HepG2 (cell line): ENCODE results near the gene NOP9. TPM values are rescaled to one million over a fixed set of nuclear protein-coding genes. Genes with fewer than 3 reads are reported as not detected.

Experiments
- ATAC-seq: fragments of 200-7000 bp; cut with Tn5 transposase; 3 replicates; pipeline ENCODE4 v1.9.1; 2020; ENCODE audit warnings: mild to moderate bottlenecking, moderate library complexity
- BruUV-seq: library from RNA; stranded (reverse); fragments of 400-500 nt; replicated peaks from 2 replicates; lab custom pipeline; 2021; lab: Mats Ljungman, UMichigan
- CTCF ChIA-PET: fragments of 300-600 bp; formaldehyde crosslinking; extraction: SDS; loops from one replicate; lab custom pipeline; 2021; ENCODE audit warnings: low total read pairs, inconsistent platforms, low intra/inter-chr PET ratio; lab: Yijun Ruan, JAX
- POLR2A ChIA-PET: fragments of 350-600 bp; sonication (Branson Sonifier 250); formaldehyde crosslinking; loops from one replicate; lab custom pipeline; 2020; ENCODE audit warnings: antibody characterized with exemption, inconsistent platforms; lab: Yijun Ruan, JAX
- DNase-seq: peaks from one replicate; pipeline ENCODE4 v3.0.0-alpha.2; 2015; ENCODE audit warnings: low spot score
- FAIRE-seq: peaks from 3 replicates; lab custom pipeline; 2011; peaks lifted over from hg19 to GRCh38; lab: Jason Lieb, UNC
- H2AFZ ChIP-seq: one replicate; pipeline ENCODE4 v1.6.1; 2011; ENCODE audit warnings: low read length, inconsistent platforms
- H3K27ac ChIP-seq: fragments of 300-600 bp; 3 replicates; pipeline ENCODE4 v1.8.0; 2011; ENCODE audit warnings: mixed run types, mild to moderate bottlenecking, mixed read lengths, low read length, inconsistent platforms; ENCODE audit not compliant: insufficient read depth; ENCODE audit errors: extremely low read length
- H3K27me3 ChIP-seq, 2 experiments: fragments of 200-600 bp in 1 of 2; 2 replicates in 1 of 2; 3 replicates in 1 of 2; pipeline versions ENCODE4 v1.6.0 to v1.8.0; 2011; ENCODE audit warnings: low read length in 2 of 2, mild to moderate bottlenecking in 2 of 2, moderate library complexity in 2 of 2, inconsistent platforms in 1 of 2; ENCODE audit not compliant: insufficient read depth in 2 of 2, control insufficient read depth in 1 of 2
- H3K36me3 ChIP-seq, 2 experiments: fragments of 200-600 bp in 1 of 2; replicated peaks in 1 of 2; 2 replicates in 1 of 2; 3 replicates in 1 of 2; pipeline versions ENCODE4 v1.5.1 to v1.8.0; 2011; ENCODE audit warnings: low read length in 2 of 2, inconsistent platforms in 1 of 2; ENCODE audit not compliant: insufficient read depth in 2 of 2, control insufficient read depth in 1 of 2
- H3K4me1 ChIP-seq: 2 replicates; pipeline ENCODE4 v1.5.1; 2012; ENCODE audit warnings: low read length, inconsistent platforms; ENCODE audit not compliant: insufficient read depth
- H3K4me2 ChIP-seq: 2 replicates; pipeline ENCODE4 v1.6.0; 2011; ENCODE audit warnings: low read depth, low read length, inconsistent platforms
- H3K4me3 ChIP-seq, 3 experiments: fragments of 200-600 bp in 1 of 3; sonication (generic), shearing (Covaris generic) in 1 of 3; replicated peaks in 1 of 3; 2 replicates each; pipeline ENCODE4 v1.5.1; 2011 to 2016; ENCODE audit warnings: low read length in 3 of 3, inconsistent platforms in 2 of 3, low read depth in 2 of 3, mild to moderate bottlenecking in 2 of 3, control low read depth in 1 of 3, mixed read lengths in 1 of 3; ENCODE audit not compliant: insufficient read depth in 1 of 3
- H3K79me2 ChIP-seq: one replicate; pipeline ENCODE4 v1.6.1; 2011; ENCODE audit warnings: low read length, inconsistent platforms; ENCODE audit not compliant: insufficient read depth
- H3K9ac ChIP-seq: 2 replicates; pipeline ENCODE4 v1.6.0; 2011; ENCODE audit warnings: mild to moderate bottlenecking, low read depth, low read length, inconsistent platforms; ENCODE audit not compliant: insufficient read depth
- H3K9me3 ChIP-seq: 2 replicates; pipeline ENCODE4 v1.5.1; 2012; ENCODE audit warnings: mild to moderate bottlenecking, low read length
- H4K20me1 ChIP-seq: 2 replicates; pipeline ENCODE4 v1.6.0; 2011; ENCODE audit warnings: inconsistent platforms, mild to moderate bottlenecking, low read length, moderate library complexity; ENCODE audit not compliant: insufficient read depth
- FOSL1 ChIP-seq: sonication (generic); formaldehyde crosslinking; IDR thresholded peaks from 2 replicates; pipeline ENCODE4 v1.9.0; 2021; ENCODE audit warnings: missing genetic modification reagents, borderline replicate concordance
- HES4 ChIP-seq: sonication (generic); formaldehyde crosslinking; IDR thresholded peaks from 2 replicates; pipeline ENCODE4 v1.9.0; 2021; ENCODE audit warnings: mild to moderate bottlenecking, missing genetic modification reagents, borderline replicate concordance
- NFE2 ChIP-seq: sonication (generic); formaldehyde crosslinking; IDR thresholded peaks from 2 replicates; pipeline ENCODE4 v1.4.0; 2020; ENCODE audit warnings: missing genetic modification reagents
- NRL ChIP-seq: sonication (generic); formaldehyde crosslinking; IDR thresholded peaks from 2 replicates; pipeline ENCODE4 v1.5.0; 2020; ENCODE audit warnings: missing genetic modification reagents, mild to moderate bottlenecking, moderate library complexity, borderline replicate concordance
- TEAD3 ChIP-seq: optimal IDR thresholded peaks from 2 replicates; pipeline ENCODE3; 2016; ENCODE audit warnings: borderline replicate concordance
- ZEB1 ChIP-seq: IDR thresholded peaks from 2 replicates; pipeline ENCODE4 v1.6.1; 2012; ENCODE audit warnings: mild to moderate bottlenecking, low read depth, inconsistent platforms; ENCODE audit not compliant: insufficient replicate concordance
- ZNF280D ChIP-seq: sonication (generic); formaldehyde crosslinking; IDR thresholded peaks from 2 replicates; pipeline ENCODE4 v1.5.1; 2020; ENCODE audit warnings: mild to moderate bottlenecking, missing genetic modification reagents
- ZNF580 ChIP-seq: IDR thresholded peaks from 2 replicates; pipeline ENCODE4 v1.6.1; 2016; ENCODE audit warnings: low read depth, borderline replicate concordance
- WGBS: methylation state at CpG from one replicate; pipeline ENCODE4 v1.1.6; 2017; ENCODE audit warnings: low lambda C conversion rate; 5-methylcytosine and 5-hydroxymethylcytosine counted together
- in situ Hi-C: cut with HindIII; loops from 2 replicates; pipeline ENCODE4 v1.10.0; 2017; ENCODE audit warnings: low pct_unique_long_range_greater_than_20kb; ENCODE audit not compliant: extremely low pct_ligation_motif_present
- intact Hi-C: fragments of 100-400 bp; cut with micrococcal nuclease; formaldehyde crosslinking; loops from one replicate; pipeline ENCODE4 v1.10.0; 2022; ENCODE audit not compliant: unreplicated experiment
- polyA plus RNA-seq, 8 experiments: library from polyadenylated mRNA; depleted of rRNA in 3 of 8; stranded (reverse) in 7 of 8; unstranded in 1 of 8; fragments of >200 nt; fragmentation: Illumina TruSeq in 4 of 8; extraction: Trizol in 4 of 8; gene quantifications; 2 replicates each; pipeline versions ENCODE4 v1.2.1 to v1.2.3, GENCODE V29; 2011 to 2016; ENCODE audit warnings: low read depth in 4 of 8, missing spikeins in 1 of 8, mixed read lengths in 1 of 8; ENCODE audit not compliant: insufficient read depth in 1 of 8
- total RNA-seq, 5 experiments: library from RNA; depleted of rRNA; stranded (reverse); fragments of >200 nt; fragmentation: Illumina TruSeq; extraction: Trizol; gene quantifications; 2 replicates each; pipeline ENCODE4 v1.2.3, GENCODE V29; 2016; ENCODE audit warnings: low read depth in 1 of 5

The NOP9 gene
- total and polyA plus RNA-seq, 2 of the 13 experiments (the other 11 are each of a cell fraction or from before 2014, with no cell fraction given), result 24.5 to 61.6 TPM

- TF ChIP-seq NFE2 (CRISPR knock-in tag), result 0 out of 2 replicates have a peak, but pooled peaks have one; percentile 2
- 0 out of 2 replicates have a peak, but pooled peaks have one; percentile 26 for TF ChIP-seq FOSL1 (CRISPR knock-in tag)
- no peak for TF ChIP-seq ZEB1
- TF ChIP-seq ZNF580 (CRISPR knock-in tag), result 0 out of 2 replicates have a peak, but pooled peaks have one; percentile 28
These were observed 17.7 kb downstream of the NOP9 start (continued) for GRCh38 chr14:24317141-24317928.

- H3K9me3 ChIP-seq, result no peaks in the 10 kb centered on the region
- H4K20me1 ChIP-seq, result no peaks in the 10 kb centered on the region
- in situ Hi-C loops (no loop called here), intact Hi-C loops (no loop called here)
- H3K27ac ChIP-seq, result no peak overlapping the region
- ChIA-PET CTCF (no interaction called here), POLR2A (interaction anchor here (1.7 to 1.9 kb wide), 2 partner anchors 14 to 109 kb away, joined by 3 to 7 read pairs; partner anchors contain the start of genes CIDEB and KHNYN)
- H3K4me1 ChIP-seq, result peaks cover 24% of the 10 kb centered on the region
- peaks cover 25 to 87% of the 10 kb centered on the region in 2 experiments for H3K27me3 ChIP-seq
- no peaks in the 10 kb centered on the region for H3K79me2 ChIP-seq
- BruUV-seq, result no TSS peak
- TF ChIP-seq TEAD3 (CRISPR knock-in tag), result peak; percentile 28
- TF ChIP-seq NRL (CRISPR knock-in tag), result 0 out of 2 replicates have a peak, but pooled peaks have one; percentile 41
- no peak for TF ChIP-seq ZNF280D (CRISPR knock-in tag)
- TF ChIP-seq HES4, result peak; percentile 38; the same call in 1 of the 2 replicates
- no peak overlapping the region for H3K4me2 ChIP-seq
- DNase-seq (no peak), ATAC-seq (no peak), FAIRE-seq (no peak)
- H2AFZ ChIP-seq, result no peak overlapping the region
- H3K9ac ChIP-seq, result no peak overlapping the region
- WGBS, result 53% methylated on average over 14 of the region's 14 CpGs
- no peak overlapping the region for H3K4me3 ChIP-seq
- no peaks in the 10 kb centered on the region for H3K36me3 ChIP-seq
These were observed 21.7 kb downstream of the NOP9 start for GRCh38 chr14:24321212-24321975.
